ENCODE results near the gene HUNK.
A peak's percentile ranks its signal among the peaks of the same experiment; 100 is the strongest.

Gene HUNK

GRCh38 chr21:31872072-31872451 lies 758 bp upstream of the HUNK start:
- TF ChIP-seq, protein P1, sequence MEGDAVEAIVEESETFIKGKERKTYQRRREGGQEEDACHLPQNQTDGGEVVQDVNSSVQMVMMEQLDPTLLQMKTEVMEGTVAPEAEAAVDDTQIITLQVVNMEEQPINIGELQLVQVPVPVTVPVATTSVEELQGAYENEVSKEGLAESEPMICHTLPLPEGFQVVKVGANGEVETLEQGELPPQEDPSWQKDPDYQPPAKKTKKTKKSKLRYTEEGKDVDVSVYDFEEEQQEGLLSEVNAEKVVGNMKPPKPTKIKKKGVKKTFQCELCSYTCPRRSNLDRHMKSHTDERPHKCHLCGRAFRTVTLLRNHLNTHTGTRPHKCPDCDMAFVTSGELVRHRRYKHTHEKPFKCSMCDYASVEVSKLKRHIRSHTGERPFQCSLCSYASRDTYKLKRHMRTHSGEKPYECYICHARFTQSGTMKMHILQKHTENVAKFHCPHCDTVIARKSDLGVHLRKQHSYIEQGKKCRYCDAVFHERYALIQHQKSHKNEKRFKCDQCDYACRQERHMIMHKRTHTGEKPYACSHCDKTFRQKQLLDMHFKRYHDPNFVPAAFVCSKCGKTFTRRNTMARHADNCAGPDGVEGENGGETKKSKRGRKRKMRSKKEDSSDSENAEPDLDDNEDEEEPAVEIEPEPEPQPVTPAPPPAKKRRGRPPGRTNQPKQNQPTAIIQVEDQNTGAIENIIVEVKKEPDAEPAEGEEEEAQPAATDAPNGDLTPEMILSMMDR (conservative IDR thresholded peaks at IDR 0.05), result no peak

DNA sequence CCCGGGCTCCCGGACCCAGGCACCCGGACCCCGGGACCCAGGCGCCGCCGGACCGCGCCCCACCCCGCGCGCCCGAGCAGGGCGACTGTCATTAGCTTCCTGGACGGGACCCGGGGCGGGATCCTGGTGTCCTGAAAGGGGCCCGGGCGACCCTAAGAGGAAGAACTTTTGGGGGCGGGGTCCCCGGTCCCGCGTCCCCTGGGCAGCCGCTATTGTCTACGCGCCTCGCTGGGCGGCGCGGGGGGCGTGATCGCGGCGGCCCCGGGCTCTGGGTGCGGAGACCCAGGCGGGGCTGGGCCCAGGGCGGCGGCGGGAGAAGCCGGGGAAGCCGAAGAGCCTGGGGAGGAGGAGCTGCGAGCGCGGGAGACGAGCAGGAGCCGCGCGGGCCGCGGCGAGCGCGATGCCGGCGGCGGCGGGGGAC lies 465 bp downstream of the HUNK start:
- TF ChIP-seq, protein P1 (conservative IDR thresholded peaks at IDR 0.05), result no peak
- peak overlapping the region; percentile 79 for H3K27ac ChIP-seq

More at GRCh38 chr21:31872072-31872451, 758 bp upstream of the HUNK start:
- H3K27ac ChIP-seq, result peak overlapping the region; percentile 79

DNA sequence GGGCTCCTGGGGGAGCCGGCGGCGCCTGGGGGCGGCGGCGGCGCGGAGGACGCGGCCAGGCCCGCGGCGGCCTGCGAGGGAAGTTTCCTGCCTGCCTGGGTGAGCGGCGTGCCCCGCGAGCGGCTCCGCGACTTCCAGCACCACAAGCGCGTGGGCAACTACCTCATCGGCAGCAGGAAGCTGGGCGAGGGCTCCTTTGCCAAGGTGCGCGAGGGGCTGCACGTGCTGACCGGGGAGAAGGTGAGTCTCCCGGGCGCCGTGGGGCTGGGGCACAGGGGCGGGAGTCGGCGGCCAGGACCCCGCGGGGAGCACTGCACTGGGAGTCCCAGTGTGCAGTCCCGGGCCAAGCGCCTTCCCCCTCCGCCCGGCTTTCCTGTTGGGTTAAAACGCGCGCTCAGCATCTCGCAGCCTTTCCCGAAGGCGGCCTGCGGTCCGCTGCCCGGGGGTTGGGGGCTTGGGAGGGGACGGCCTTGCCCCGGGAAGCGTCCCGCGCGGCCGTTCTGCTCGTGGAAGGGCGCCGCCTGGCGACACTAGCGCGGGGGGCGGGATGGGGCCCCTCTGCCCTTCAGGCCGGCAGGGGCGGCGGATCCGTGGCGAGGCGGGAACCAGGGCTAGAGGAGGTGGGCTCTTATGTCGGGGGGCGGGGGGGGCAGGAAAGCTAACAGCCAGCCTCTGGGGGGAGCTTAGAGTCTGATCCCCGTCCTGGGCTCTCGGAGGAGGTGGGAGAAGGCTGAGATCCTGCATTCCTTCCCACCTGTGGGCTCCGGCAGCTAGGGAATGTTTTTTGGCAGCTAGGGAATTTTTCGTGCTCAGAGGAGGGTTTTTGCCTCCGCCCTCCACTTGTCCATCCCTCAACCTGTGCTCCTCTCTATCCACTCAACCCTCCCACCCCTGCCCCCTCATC lies 1.1 kb downstream of the HUNK start:
- H3K27ac ChIP-seq, result peak overlapping the region; percentile 79
- TF ChIP-seq, protein P1 (conservative IDR thresholded peaks at IDR 0.05), result peak; percentile 98

DNA sequence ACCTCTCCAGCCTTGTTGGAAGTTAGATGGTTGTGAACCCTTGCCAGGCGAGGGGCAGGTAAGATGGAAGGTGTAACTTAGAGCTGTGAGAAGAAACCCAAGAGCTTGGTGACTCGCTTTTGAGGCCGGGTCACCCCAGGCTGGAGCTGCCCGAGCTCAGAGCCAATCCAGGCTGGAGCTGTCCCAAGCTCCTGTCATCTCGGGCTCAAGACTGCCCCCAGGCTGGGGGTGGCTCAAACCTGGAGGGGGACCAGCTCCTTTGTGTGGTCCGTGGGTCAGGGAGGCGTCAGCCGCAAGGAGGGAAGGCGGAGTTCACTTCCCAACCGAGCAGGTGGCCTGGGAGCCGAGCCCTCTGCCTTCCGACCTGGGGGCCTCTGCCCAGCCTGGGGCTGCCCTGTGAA lies 2.0 kb downstream of the HUNK start:
- TF ChIP-seq, protein P1 (conservative IDR thresholded peaks at IDR 0.05), result no peak
- H3K27ac ChIP-seq, result no peak overlapping the region

- TF ChIP-seq, protein P1 (conservative IDR thresholded peaks at IDR 0.05), result no peak
- no peak overlapping the region for H3K27ac ChIP-seq
These were observed 2.7 kb downstream of the HUNK start for GRCh38 chr21:31875496-31876015.

DNA sequence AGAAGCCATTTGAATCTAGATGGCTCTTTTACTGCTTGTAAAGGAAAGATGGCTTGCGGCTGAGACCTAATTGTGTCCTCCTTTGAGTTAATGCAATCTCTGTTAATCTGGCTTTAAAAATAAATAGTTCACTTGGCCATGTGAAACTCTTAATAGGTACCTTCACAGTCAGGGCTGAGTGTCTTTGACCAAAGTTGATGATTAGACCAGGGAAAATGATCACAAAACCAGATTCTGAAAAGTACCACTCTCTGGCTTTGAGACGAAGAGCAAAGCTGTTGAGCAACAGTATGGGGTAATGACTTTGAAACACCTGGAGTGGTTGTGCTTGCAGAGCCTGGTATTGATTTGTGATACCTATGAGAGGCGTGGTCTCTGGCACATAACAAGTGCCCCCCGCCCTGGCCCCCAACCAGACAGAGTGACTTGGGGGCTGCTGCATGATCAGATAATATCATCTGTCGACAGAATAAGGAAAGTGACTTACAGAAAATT lies 4.7 kb downstream of the HUNK start:
- no peak overlapping the region for H3K27ac ChIP-seq
- TF ChIP-seq, protein P1 (conservative IDR thresholded peaks at IDR 0.05), result no peak

DNA sequence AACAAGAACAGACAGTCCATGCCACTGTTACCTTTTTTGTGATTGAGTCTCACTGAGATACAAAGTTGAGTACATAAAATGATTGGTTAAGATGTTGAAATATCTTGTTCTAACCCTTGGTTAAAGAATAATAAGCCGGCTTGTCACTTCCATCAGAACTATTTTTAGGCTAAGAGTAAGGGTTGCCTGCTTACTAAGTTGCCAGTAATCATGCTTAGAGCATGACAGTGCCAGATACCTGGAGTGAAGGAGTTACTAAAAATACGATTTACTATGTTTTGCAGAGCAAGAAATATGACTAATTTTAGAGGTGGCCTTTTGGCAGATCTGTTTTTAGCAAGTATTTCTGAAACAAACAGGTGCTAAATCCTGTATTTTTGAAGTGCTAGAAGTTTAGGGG lies 6.0 kb downstream of the HUNK start:
- TF ChIP-seq, protein P1 (conservative IDR thresholded peaks at IDR 0.05), result no peak
- H3K27ac ChIP-seq, result no peak overlapping the region
